ENCODE data around the gene IFRD2. TPM values are rescaled to one million over a fixed set of nuclear protein-coding genes. Genes with fewer than 3 reads are reported as not detected.

IFRD2 gene
- total RNA-seq, 1 donor from 2014 or later, result 40.2 TPM

DNA sequence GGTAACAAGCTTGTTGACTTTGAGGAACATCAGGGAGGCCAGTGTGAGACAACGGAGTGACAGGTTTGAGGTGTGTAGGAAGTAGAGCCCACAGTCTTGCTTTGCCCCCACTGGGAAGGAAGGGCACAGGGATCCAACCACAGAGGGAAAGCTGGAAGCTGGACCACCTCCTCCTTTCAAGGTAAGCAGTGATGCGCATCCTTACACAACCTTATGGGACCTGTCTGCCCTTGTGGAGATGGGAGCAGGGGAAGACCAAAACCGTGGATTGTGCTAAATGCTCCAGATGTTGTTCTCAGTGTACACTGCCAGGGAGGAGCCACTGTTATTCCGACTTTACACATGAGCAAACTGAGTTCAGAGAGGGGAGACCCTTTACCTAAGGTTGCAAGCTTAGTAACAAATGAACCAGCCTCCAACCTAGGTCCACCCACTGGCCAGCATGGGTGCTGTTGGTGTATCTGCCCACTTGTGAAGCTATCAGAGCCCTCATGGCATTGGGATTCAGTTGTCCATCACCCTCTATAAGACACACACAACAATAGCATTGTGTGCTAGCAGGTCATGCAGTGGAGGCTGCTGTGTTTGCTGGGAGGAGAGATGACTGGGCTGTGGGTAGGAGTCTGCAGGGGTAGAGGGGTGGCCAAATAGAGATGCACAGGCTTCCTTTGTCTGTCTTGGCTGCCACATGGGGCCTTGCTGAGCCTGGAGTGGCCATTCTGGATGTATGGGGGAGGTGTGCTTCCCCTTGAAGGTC, 13.9 kb downstream of the IFRD2 start:
- TF ChIP-seq, protein P1, sequence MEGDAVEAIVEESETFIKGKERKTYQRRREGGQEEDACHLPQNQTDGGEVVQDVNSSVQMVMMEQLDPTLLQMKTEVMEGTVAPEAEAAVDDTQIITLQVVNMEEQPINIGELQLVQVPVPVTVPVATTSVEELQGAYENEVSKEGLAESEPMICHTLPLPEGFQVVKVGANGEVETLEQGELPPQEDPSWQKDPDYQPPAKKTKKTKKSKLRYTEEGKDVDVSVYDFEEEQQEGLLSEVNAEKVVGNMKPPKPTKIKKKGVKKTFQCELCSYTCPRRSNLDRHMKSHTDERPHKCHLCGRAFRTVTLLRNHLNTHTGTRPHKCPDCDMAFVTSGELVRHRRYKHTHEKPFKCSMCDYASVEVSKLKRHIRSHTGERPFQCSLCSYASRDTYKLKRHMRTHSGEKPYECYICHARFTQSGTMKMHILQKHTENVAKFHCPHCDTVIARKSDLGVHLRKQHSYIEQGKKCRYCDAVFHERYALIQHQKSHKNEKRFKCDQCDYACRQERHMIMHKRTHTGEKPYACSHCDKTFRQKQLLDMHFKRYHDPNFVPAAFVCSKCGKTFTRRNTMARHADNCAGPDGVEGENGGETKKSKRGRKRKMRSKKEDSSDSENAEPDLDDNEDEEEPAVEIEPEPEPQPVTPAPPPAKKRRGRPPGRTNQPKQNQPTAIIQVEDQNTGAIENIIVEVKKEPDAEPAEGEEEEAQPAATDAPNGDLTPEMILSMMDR (IDR thresholded peaks at IDR 0.05; ENCODE audit: unreplicated experiment), result no peak
- H3K27ac Mint-ChIP-seq, result no peak overlapping the region
- no peaks in the 10 kb centered on the region for H3K9me3 Mint-ChIP-seq
- peaks cover 25% of the 10 kb centered on the region for H3K27me3 Mint-ChIP-seq (ENCODE audit: low read depth)
- no peak overlapping the region for H3K4me3 Mint-ChIP-seq
- DNase-seq (ENCODE audit: low spot score in 2 of 2, unreplicated experiment in 2 of 2), result no peak
- peaks cover 13% of the 10 kb centered on the region for H3K36me3 Mint-ChIP-seq
- peaks cover 5% of the 10 kb centered on the region for H3K4me1 Mint-ChIP-seq

DNA sequence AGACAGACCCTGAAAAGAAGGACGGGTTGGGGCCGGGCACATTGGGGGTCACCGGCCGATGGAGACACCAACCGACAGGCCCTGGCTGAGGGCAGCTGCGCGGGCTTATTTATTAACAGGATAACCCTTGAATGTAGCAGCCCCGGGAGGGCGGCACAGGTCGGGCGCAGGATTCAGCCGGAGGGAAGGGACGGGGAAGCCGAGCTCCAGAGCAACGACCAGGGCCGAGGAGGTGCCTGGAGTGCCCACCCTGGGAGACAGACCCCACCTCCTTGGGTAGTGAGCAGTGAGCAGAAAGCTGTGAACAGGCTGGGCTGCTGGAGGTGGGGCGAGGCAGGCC, 15.5 kb downstream of the IFRD2 start:
- H3K27me3 Mint-ChIP-seq (ENCODE audit: low read depth), result peaks cover 29% of the 10 kb centered on the region
- H3K9me3 Mint-ChIP-seq, result no peaks in the 10 kb centered on the region
- H3K4me1 Mint-ChIP-seq, result peaks cover 13% of the 10 kb centered on the region
- DNase-seq (ENCODE audit: low spot score in 2 of 2, unreplicated experiment in 2 of 2), result no peak
- H3K4me3 Mint-ChIP-seq, result no peak overlapping the region
- TF ChIP-seq, protein P1 (IDR thresholded peaks at IDR 0.05; ENCODE audit: unreplicated experiment), result no peak
- H3K27ac Mint-ChIP-seq, result no peak overlapping the region
- H3K36me3 Mint-ChIP-seq, result peaks cover 15% of the 10 kb centered on the region

DNA sequence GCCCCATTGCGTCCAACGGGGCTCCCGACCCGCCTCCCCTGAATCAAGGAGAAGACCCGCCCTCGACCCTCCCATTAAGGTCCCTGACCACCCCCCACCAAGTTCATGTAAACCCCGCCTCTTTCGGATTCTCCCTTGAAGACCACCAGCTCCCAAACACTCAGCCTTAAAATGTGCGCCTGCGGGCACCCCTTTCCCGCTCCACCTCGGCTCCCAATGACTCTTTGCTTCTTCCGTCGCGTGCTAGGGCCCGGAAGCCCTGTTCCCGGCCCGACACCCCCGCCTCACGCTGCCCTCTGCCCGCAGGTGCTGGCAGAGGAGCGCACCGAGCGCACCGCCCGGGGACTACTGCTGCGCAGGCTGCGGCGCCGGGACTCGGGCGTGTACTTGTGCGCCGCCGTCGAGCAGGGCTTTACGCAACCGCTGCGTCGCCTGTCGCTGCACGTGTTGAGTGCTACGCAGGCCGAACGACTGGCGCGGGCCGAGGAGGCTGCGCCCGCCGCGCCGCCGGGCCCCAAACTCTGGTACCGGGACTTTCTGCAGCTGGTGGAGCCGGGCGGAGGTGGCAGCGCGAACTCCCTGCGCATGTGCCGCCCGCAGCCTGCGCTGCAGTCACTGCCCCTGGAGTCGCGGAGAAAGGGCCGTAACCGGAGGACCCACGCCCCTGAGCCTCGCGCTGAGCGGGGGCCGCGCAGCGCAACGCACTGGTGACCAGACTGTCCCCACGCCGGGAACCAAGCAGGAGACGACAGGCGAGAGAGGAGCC, 16.1 kb downstream of the IFRD2 start:
- Mint-ChIP-seq H3K27ac (no peak overlapping the region), H3K4me1 (peaks cover 19% of the 10 kb centered on the region), H3K27me3 (ENCODE audit: low read depth) (peaks cover 29% of the 10 kb centered on the region), H3K4me3 (no peak overlapping the region), H3K9me3 (no peaks in the 10 kb centered on the region), H3K36me3 (peaks cover 15% of the 10 kb centered on the region)
- TF ChIP-seq, protein P1 (IDR thresholded peaks at IDR 0.05; ENCODE audit: unreplicated experiment), result no peak
- no peak for DNase-seq (ENCODE audit: low spot score in 2 of 2, unreplicated experiment in 2 of 2)

DNA sequence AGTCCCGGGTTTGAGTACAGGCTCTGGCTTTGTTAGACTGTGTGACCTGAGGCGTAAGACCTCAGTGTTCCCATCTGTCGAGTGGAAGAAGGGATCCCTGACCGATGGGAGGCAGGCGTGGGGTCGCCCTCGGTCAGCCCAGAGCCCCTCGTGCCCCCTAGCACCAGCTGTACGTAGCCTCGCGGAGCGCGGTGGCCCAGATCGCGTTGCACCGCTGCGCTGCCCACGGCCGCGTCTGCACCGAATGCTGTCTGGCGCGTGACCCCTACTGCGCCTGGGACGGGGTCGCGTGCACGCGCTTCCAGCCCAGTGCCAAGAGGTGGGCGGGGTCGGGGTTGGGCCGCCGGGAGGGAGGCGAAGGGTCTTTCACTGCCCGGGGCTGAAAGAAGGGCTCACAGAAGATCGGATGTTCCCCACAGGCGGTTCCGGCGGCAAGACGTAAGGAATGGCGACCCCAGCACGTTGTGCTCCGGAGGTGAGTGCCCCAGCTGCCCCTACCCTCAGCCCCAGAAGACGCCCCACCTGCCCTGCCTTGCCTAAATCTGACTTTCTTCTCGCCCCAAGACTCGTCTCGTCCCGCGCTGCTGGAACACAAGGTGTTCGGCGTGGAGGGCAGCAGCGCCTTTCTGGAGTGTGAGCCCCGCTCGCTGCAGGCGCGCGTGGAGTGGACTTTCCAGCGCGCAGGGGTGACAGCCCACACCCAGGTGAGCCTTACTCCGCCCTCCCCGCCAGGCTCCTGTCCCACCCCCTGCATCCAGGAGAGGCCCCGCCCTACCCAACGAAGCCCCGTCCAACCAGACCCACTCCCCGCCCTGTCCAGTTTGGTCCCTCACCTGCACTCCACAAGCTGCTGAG, 16.9 kb downstream of the IFRD2 start:
- DNase-seq (ENCODE audit: low spot score in 2 of 2, unreplicated experiment in 2 of 2), result no peak
- Mint-ChIP-seq H3K9me3 (no peaks in the 10 kb centered on the region), H3K27ac (no peak overlapping the region), H3K36me3 (peaks cover 15% of the 10 kb centered on the region), H3K27me3 (ENCODE audit: low read depth) (peaks cover 29% of the 10 kb centered on the region), H3K4me3 (no peak overlapping the region), H3K4me1 (peaks cover 27% of the 10 kb centered on the region)
- TF ChIP-seq, protein P1 (IDR thresholded peaks at IDR 0.05; ENCODE audit: unreplicated experiment), result no peak

DNA sequence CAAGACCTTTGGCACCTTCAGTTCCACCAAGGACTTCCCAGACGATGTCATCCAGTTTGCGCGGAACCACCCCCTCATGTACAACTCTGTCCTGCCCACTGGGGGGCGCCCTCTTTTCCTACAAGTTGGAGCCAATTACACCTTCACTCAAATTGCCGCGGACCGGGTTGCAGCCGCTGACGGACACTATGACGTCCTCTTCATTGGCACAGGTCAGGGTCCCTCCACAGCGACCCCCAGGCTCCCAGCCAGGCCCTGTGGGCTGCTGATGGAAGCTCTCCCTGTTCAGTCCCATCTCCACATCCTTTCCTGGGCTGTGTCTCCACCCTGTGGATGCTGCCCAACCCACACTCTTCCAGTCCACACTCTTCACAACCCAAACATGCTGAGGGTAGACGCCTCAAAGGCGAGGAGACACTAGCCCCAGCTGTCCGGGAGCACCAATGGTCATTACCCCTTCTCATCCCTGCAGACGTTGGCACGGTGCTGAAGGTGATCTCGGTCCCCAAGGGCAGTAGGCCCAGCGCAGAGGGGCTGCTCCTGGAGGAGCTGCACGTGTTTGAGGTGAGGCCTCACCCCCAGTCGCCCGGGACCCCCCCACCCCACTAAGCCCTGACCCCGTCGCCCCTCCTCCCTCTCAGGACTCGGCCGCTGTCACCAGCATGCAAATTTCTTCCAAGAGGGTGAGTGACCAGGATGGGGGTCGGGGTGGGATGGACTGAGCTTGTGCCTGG, 17.7 kb downstream of the IFRD2 start:
- H3K4me1 Mint-ChIP-seq, result peaks cover 35% of the 10 kb centered on the region
- TF ChIP-seq, protein P1 (IDR thresholded peaks at IDR 0.05; ENCODE audit: unreplicated experiment), result peak; percentile 79
- H3K9me3 Mint-ChIP-seq, result no peaks in the 10 kb centered on the region
- peak in 1 of 2 experiments; percentile 70 for DNase-seq (ENCODE audit: low spot score in 2 of 2, unreplicated experiment in 2 of 2)
- peaks cover 29% of the 10 kb centered on the region for H3K27me3 Mint-ChIP-seq (ENCODE audit: low read depth)
- H3K27ac Mint-ChIP-seq, result peak overlapping the region; percentile 59
- H3K4me3 Mint-ChIP-seq, result peak overlapping the region; percentile 33
- peaks cover 15% of the 10 kb centered on the region for H3K36me3 Mint-ChIP-seq

All from mesothelial cell of epicardium (in vitro differentiated cells).